DOHH2 (cell line): ENCODE measurements around the gene MAPK13.

Experiments used
- H3F3A ChIP-seq: fragments of 200-600 bp; sonication (generic), shearing (Covaris generic); 2 replicates; pipeline ENCODE4 v1.6.0; 2016; ENCODE audit warnings: antibody characterized with exemption, mild to moderate bottlenecking; ENCODE audit not compliant: control insufficient read depth, insufficient read depth
- H3K27ac ChIP-seq: fragments of 200-600 bp; sonication (generic); 2 replicates; pipeline ENCODE4 v1.5.1; 2014; ENCODE audit warnings: low read depth, mild to moderate bottlenecking, low read length, moderate library complexity
- H3K27me3 ChIP-seq: fragments of 200-600 bp; sonication (generic); 2 replicates; pipeline ENCODE4 v1.6.1; 2014; ENCODE audit warnings: mild to moderate bottlenecking, low read length, mixed read lengths; ENCODE audit not compliant: control insufficient read depth
- H3K36me3 ChIP-seq: fragments of 200-600 bp; sonication (generic); 2 replicates; pipeline ENCODE4 v1.6.1; 2014; ENCODE audit warnings: mild to moderate bottlenecking, low read length, moderate library complexity, mixed read lengths; ENCODE audit not compliant: control insufficient read depth
- H3K4me1 ChIP-seq: fragments of 200-600 bp; sonication (generic); 2 replicates; pipeline ENCODE4 v1.6.1; 2014; ENCODE audit warnings: mild to moderate bottlenecking, low read length, mixed read lengths; ENCODE audit not compliant: control insufficient read depth
- H3K4me2 ChIP-seq: fragments of 200-600 bp; sonication (generic); 2 replicates; pipeline ENCODE4 v1.6.0; 2014; ENCODE audit warnings: mild to moderate bottlenecking, low read length, moderate library complexity
- H3K4me3 ChIP-seq: fragments of 200-600 bp; sonication (generic); 2 replicates; pipeline ENCODE4 v1.5.1; 2014; ENCODE audit warnings: mild to moderate bottlenecking, low read length, mixed read lengths
- H3K79me2 ChIP-seq: fragments of 200-600 bp; sonication (generic); 2 replicates; pipeline ENCODE4 v1.6.1; 2014; ENCODE audit warnings: mild to moderate bottlenecking, low read length, mixed read lengths; ENCODE audit not compliant: control insufficient read depth
- H3K9me2 ChIP-seq: fragments of 200-600 bp; sonication (generic); replicated peaks from 2 replicates; pipeline ENCODE4 v1.6.1; 2014; ENCODE audit warnings: mild to moderate bottlenecking, low read length, mixed read lengths; ENCODE audit not compliant: control insufficient read depth
- H3K9me3 ChIP-seq: fragments of 200-600 bp; sonication (generic); 2 replicates; pipeline ENCODE4 v1.6.1; 2014; ENCODE audit warnings: antibody characterized with exemption, low read length, mixed read lengths; ENCODE audit not compliant: control insufficient read depth, insufficient read depth
- H4K20me1 ChIP-seq: fragments of 200-600 bp; sonication (generic); 2 replicates; pipeline ENCODE4 v1.6.0; 2014; ENCODE audit warnings: low read depth, mild to moderate bottlenecking, antibody characterized with exemption, low read length, moderate library complexity; ENCODE audit not compliant: control insufficient read depth, insufficient read depth
- EZH2phosphoT487 ChIP-seq: fragments of 200-600 bp; sonication (generic); IDR thresholded peaks from 2 replicates; pipeline ENCODE4 v1.6.1; 2017; ENCODE audit warnings: borderline replicate concordance, mild to moderate bottlenecking, antibody characterized with exemption, low read length, moderate library complexity, mixed read lengths
- TF ChIP-seq, protein P1 (sequence below): fragments of 200-600 bp; sonication (generic); IDR thresholded peaks from one replicate; pipeline ENCODE4 v1.5.1; 2014; ENCODE audit warnings: antibody characterized with exemption, mild to moderate bottlenecking, low read depth, low read length; ENCODE audit not compliant: poor library complexity, severe bottlenecking

Gene MAPK13

DNA sequence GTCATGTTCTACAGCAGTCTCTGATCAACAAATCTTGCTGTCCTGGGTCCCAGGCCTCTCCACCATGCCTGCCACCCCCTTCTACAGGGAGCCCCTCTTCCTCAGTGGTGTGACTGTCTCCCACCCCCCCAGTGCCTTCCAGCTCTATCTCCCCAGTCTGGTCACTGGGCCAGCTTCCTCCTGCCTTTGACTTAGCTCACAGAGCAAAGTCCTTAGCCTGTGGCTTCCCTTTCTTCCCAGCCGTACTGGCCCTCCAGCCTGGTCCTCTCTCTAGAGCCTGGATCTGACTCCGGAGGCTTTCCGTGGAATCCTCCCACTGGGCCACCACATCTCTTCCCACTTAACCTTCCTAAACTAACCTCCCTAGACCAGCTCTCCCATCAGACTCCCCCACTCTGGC lies 17.0 kb downstream of the MAPK13 start:
- peaks cover 6% of the 10 kb centered on the region for H3K4me1 ChIP-seq
- no peak for TF ChIP-seq EZH2phosphoT487
- TF ChIP-seq, protein P1, sequence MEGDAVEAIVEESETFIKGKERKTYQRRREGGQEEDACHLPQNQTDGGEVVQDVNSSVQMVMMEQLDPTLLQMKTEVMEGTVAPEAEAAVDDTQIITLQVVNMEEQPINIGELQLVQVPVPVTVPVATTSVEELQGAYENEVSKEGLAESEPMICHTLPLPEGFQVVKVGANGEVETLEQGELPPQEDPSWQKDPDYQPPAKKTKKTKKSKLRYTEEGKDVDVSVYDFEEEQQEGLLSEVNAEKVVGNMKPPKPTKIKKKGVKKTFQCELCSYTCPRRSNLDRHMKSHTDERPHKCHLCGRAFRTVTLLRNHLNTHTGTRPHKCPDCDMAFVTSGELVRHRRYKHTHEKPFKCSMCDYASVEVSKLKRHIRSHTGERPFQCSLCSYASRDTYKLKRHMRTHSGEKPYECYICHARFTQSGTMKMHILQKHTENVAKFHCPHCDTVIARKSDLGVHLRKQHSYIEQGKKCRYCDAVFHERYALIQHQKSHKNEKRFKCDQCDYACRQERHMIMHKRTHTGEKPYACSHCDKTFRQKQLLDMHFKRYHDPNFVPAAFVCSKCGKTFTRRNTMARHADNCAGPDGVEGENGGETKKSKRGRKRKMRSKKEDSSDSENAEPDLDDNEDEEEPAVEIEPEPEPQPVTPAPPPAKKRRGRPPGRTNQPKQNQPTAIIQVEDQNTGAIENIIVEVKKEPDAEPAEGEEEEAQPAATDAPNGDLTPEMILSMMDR, result no peak
- H3K79me2 ChIP-seq, result no peaks in the 10 kb centered on the region
- H3K4me2 ChIP-seq, result no peak overlapping the region
- no peaks in the 10 kb centered on the region for H3K36me3 ChIP-seq
- H3K9me2 ChIP-seq, result no peaks in the 10 kb centered on the region
- H3K27ac ChIP-seq, result no peak overlapping the region
- no peaks in the 10 kb centered on the region for H3K27me3 ChIP-seq
- peaks cover 4% of the 10 kb centered on the region; the same call in 1 of the 2 replicates for H3K9me3 ChIP-seq
- no peaks in the 10 kb centered on the region for H4K20me1 ChIP-seq
- no peaks in the 10 kb centered on the region for H3F3A ChIP-seq
- no peak overlapping the region for H3K4me3 ChIP-seq

DNA sequence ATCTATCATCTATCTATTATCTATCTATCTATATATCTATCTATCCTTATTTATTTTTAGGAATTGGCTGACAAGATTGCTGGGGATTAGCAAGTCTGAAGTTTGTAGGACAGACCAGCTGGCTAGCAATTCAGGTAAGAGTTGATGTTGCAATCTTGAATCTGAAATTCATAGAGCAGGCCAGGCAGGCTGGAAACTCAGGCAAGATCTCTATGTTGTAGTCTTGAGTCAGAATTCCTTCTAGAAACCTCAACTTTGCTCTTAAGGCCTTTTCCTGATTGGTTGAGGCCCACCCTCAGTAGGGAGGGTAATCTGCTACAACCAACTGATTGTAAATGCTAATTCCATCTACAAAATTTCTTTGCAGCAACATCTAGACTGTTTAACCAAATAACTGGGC lies 19.2 kb downstream of the MAPK13 start:
- no peaks in the 10 kb centered on the region for H4K20me1 ChIP-seq
- peaks cover 4% of the 10 kb centered on the region; the same call in 1 of the 2 replicates for H3K9me3 ChIP-seq
- no peaks in the 10 kb centered on the region for H3K79me2 ChIP-seq
- TF ChIP-seq EZH2phosphoT487, result no peak
- TF ChIP-seq, protein P1, result no peak
- peaks cover 6% of the 10 kb centered on the region for H3K4me1 ChIP-seq
- H3K9me2 ChIP-seq, result no peaks in the 10 kb centered on the region
- no peaks in the 10 kb centered on the region for H3K27me3 ChIP-seq
- H3F3A ChIP-seq, result no peaks in the 10 kb centered on the region
- no peaks in the 10 kb centered on the region for H3K36me3 ChIP-seq
- no peak overlapping the region for H3K4me2 ChIP-seq
- no peak overlapping the region for H3K27ac ChIP-seq
- H3K4me3 ChIP-seq, result no peak overlapping the region

DNA sequence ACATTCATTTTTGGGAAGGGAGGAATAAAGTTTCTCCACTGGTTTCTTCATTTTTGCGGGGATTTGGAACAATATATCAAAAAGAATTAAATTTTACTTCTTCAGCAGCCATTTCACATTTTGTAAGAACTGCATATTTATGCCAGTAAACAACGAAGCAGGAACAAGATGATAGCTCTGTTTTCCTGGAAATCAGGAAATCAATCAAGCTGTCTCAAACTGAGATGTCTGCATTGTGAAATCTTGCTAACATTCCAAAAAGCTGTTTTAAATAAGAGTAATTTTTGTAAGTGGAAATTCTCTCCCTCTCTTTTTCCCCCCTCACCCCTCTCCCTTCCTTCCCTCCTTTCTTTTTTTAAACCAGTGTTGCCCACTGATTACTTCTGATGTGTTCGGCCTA lies 20.0 kb downstream of the MAPK13 start:
- H3K4me3 ChIP-seq, result no peak overlapping the region
- no peak for TF ChIP-seq EZH2phosphoT487
- no peaks in the 10 kb centered on the region for H4K20me1 ChIP-seq
- no peak overlapping the region for H3K27ac ChIP-seq
- no peaks in the 10 kb centered on the region for H3K27me3 ChIP-seq
- no peaks in the 10 kb centered on the region for H3K9me2 ChIP-seq
- H3K4me1 ChIP-seq, result peaks cover 6% of the 10 kb centered on the region
- H3K36me3 ChIP-seq, result no peaks in the 10 kb centered on the region
- no peaks in the 10 kb centered on the region for H3K79me2 ChIP-seq
- H3F3A ChIP-seq, result no peaks in the 10 kb centered on the region
- peaks cover 4% of the 10 kb centered on the region; the same call in 1 of the 2 replicates for H3K9me3 ChIP-seq
- no peak overlapping the region for H3K4me2 ChIP-seq

DNA sequence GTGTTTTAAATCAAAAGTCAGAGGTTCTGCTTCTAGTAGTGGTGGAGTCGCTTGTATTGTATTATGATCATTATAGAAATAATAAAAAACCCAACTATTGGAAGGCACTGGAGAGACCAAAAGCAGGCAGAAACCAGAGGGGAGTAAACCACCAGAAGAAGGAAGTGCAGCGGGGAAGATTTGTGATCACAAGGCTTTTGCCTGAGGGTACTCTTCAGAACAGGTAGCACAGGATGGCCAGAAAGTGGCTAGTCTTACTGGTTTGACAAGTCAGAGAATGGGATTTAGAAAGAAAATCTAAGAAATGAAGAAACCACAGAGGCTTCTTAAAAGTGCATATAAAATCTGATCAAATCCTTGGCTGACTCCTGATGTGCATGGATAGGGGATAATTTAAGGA lies 24.0 kb downstream of the MAPK13 start:
- H3K4me1 ChIP-seq, result no peaks in the 10 kb centered on the region
- H3K4me3 ChIP-seq, result no peak overlapping the region
- no peaks in the 10 kb centered on the region for H3K79me2 ChIP-seq
- H3K9me3 ChIP-seq, result peaks cover 6% of the 10 kb centered on the region; the same call in 1 of the 2 replicates
- no peaks in the 10 kb centered on the region for H3K27me3 ChIP-seq
- H3K27ac ChIP-seq, result no peak overlapping the region
- no peaks in the 10 kb centered on the region for H3K36me3 ChIP-seq
- no peaks in the 10 kb centered on the region for H3K9me2 ChIP-seq
- TF ChIP-seq EZH2phosphoT487, result no peak
- TF ChIP-seq, protein P1, result no peak
- no peak overlapping the region for H3K4me2 ChIP-seq
- H3F3A ChIP-seq, result no peaks in the 10 kb centered on the region
- no peaks in the 10 kb centered on the region for H4K20me1 ChIP-seq
